22Rv1 (cell line): ENCODE results near the gene NIT1.

Source experiments
- H3K27ac ChIP-seq: fragments of 450-650 bp; 2 replicates; pipeline ENCODE4 v1.5.1; 2017
- CTCF ChIP-seq: fragments of 450-650 bp; IDR thresholded peaks from 2 replicates; pipeline ENCODE4 v1.5.1; 2017; ENCODE audit warnings: mild to moderate bottlenecking
- ZFX ChIP-seq: fragments of 450-650 bp; IDR thresholded peaks from 2 replicates; pipeline ENCODE4 v1.6.1; 2017; ENCODE audit warnings: antibody characterized with exemption, borderline replicate concordance

The NIT1 gene

GRCh38 chr1:161072751-161073449, 45.0 kb upstream of the NIT1 start:
- TF ChIP-seq CTCF (no peak), ZFX (no peak)
- no peak overlapping the region for H3K27ac ChIP-seq

- H3K27ac ChIP-seq, result no peak overlapping the region
- TF ChIP-seq CTCF, result no peak
- TF ChIP-seq ZFX, result no peak
Observed at GRCh38 chr1:161073474-161074121, 44.3 kb upstream of the NIT1 start.

- TF ChIP-seq ZFX (no peak), CTCF (no peak)
- H3K27ac ChIP-seq, result no peak overlapping the region
Observed at GRCh38 chr1:161074676-161075368, 43.1 kb upstream of the NIT1 start.

- H3K27ac ChIP-seq, result no peak overlapping the region
Observed at GRCh38 chr1:161076410-161076809, 41.5 kb upstream of the NIT1 start.

GRCh38 chr1:161077426-161077825, 40.5 kb upstream of the NIT1 start:
- H3K27ac ChIP-seq, result no peak overlapping the region
- TF ChIP-seq ZFX, result no peak
- TF ChIP-seq CTCF, result no peak

More at GRCh38 chr1:161076410-161076809, 41.5 kb upstream of the NIT1 start:
- TF ChIP-seq CTCF, result no peak
- TF ChIP-seq ZFX, result no peak

GRCh38 chr1:161079436-161080110, 38.3 kb upstream of the NIT1 start:
- no peak overlapping the region for H3K27ac ChIP-seq
- no peak for TF ChIP-seq CTCF
